ENCODE data around the gene MAPK10. TPM values are rescaled to one million over a fixed set of nuclear protein-coding genes. Genes with fewer than 3 reads are reported as not detected.
"Not testable (repeated sequence)": the region's sequence is repeated elsewhere in the genome, so short reads cannot be mapped to it uniquely, and the experiment has no call there.

The MAPK10 gene
- total and polyA plus RNA-seq, 4 donors: 3.3 to 109 (median 24.5) TPM

GRCh38 chr4:85966373-85966772 is 393.5 kb downstream of the MAPK10 start:
- peak in 1 of 3 donors; percentile 40 for DNase-seq
- H3K36me3 ChIP-seq (ENCODE audit: control insufficient read depth in 4 of 4, insufficient read depth in 4 of 4, low read length in 4 of 4): peaks cover 0 to 2% (median 0%) of the 10 kb centered on the region in 4 donors
- no peak overlapping the region for H3K27ac ChIP-seq (ENCODE audit: low read depth in 1 of 2, low read length in 1 of 2)
- H3K27me3 ChIP-seq (ENCODE audit: control insufficient read depth in 3 of 3, insufficient read depth in 3 of 3, low read length in 2 of 3): no peaks in the 10 kb centered on the region
- no peak overlapping the region for H3K4me3 ChIP-seq
- no peaks in the 10 kb centered on the region for H3K9me3 ChIP-seq (ENCODE audit: control insufficient read depth in 4 of 4, insufficient read depth in 3 of 4, low read length in 3 of 4)
- H3K4me1 ChIP-seq (ENCODE audit: control insufficient read depth in 5 of 5, insufficient read depth in 5 of 5, low read length in 5 of 5): peaks cover 0 to 11% (median 0%) of the 10 kb centered on the region in 5 donors
- 46 to 53% methylated on average over 2 of the region's 2 CpGs for WGBS, 2 donors
- no peak for TF ChIP-seq CTCF (IDR thresholded peaks at IDR 0.05; ENCODE audit: control extremely low read depth, extremely low read depth)
- H3K9ac ChIP-seq (ENCODE audit: insufficient read depth in 1 of 2, low read length in 2 of 2): no peak overlapping the region
- no peak for ATAC-seq (ENCODE audit: insufficient read depth, low FRiP score)

GRCh38 chr4:85965529-85965928 is 394.3 kb downstream of the MAPK10 start:
- peaks cover 0 to 2% (median 0%) of the 10 kb centered on the region in 4 donors for H3K36me3 ChIP-seq (ENCODE audit: control insufficient read depth in 4 of 4, insufficient read depth in 4 of 4, low read length in 4 of 4)
- TF ChIP-seq CTCF (IDR thresholded peaks at IDR 0.05; ENCODE audit: control extremely low read depth, extremely low read depth): no peak
- H3K4me1 ChIP-seq (ENCODE audit: control insufficient read depth in 5 of 5, insufficient read depth in 5 of 5, low read length in 5 of 5): peaks cover 0 to 11% (median 0%) of the 10 kb centered on the region in 5 donors
- H3K4me3 ChIP-seq: no peak overlapping the region
- H3K9ac ChIP-seq (ENCODE audit: insufficient read depth in 1 of 2, low read length in 2 of 2): no peak overlapping the region
- DNase-seq: no peak
- 73 to 92% methylated on average over 1 of the region's 1 CpG for WGBS, 2 donors
- no peaks in the 10 kb centered on the region for H3K27me3 ChIP-seq (ENCODE audit: control insufficient read depth in 3 of 3, insufficient read depth in 3 of 3, low read length in 2 of 3)
- H3K9me3 ChIP-seq (ENCODE audit: control insufficient read depth in 4 of 4, insufficient read depth in 3 of 4, low read length in 3 of 4): no peaks in the 10 kb centered on the region
- no peak for ATAC-seq (ENCODE audit: insufficient read depth, low FRiP score)
- no peak overlapping the region for H3K27ac ChIP-seq (ENCODE audit: low read depth in 1 of 2, low read length in 1 of 2)

- H3K9me3 ChIP-seq (ENCODE audit: control insufficient read depth in 4 of 4, insufficient read depth in 3 of 4, low read length in 3 of 4); ATAC-seq (ENCODE audit: insufficient read depth, low FRiP score); H3K9ac ChIP-seq (ENCODE audit: insufficient read depth in 1 of 2, low read length in 2 of 2); H3K36me3 ChIP-seq (ENCODE audit: control insufficient read depth in 4 of 4, insufficient read depth in 4 of 4, low read length in 4 of 4); H3K27me3 ChIP-seq (ENCODE audit: control insufficient read depth in 3 of 3, insufficient read depth in 3 of 3, low read length in 2 of 3); H3K4me3 ChIP-seq; H3K27ac ChIP-seq (ENCODE audit: low read depth in 1 of 2, low read length in 1 of 2); DNase-seq: not testable (repeated sequence)
- WGBS, 2 donors: 94 to 97% methylated on average over 4 of the region's 4 CpGs
- H3K4me1 ChIP-seq (ENCODE audit: control insufficient read depth in 5 of 5, insufficient read depth in 5 of 5, low read length in 5 of 5): peaks cover 0 to 11% (median 0%) of the 10 kb centered on the region in 5 donors
Measured at GRCh38 chr4:85965017-85965416, 394.8 kb downstream of the MAPK10 start.

- DNase-seq: peak in 1 of 3 donors; percentile 10
Measured at GRCh38 chr4:85964298-85964697, 395.6 kb downstream of the MAPK10 start.

More at GRCh38 chr4:85964298-85964697, 395.6 kb downstream of the MAPK10 start:
- Histone ChIP-seq H3K9me3 (ENCODE audit: control insufficient read depth in 4 of 4, insufficient read depth in 3 of 4, low read length in 3 of 4) (no peaks in the 10 kb centered on the region), H3K4me1 (ENCODE audit: control insufficient read depth in 5 of 5, insufficient read depth in 5 of 5, low read length in 5 of 5) (peaks cover 0 to 11% (median 0%) of the 10 kb centered on the region in 5 donors), H3K27ac (ENCODE audit: low read depth in 1 of 2, low read length in 1 of 2) (no peak overlapping the region), H3K9ac (ENCODE audit: insufficient read depth in 1 of 2, low read length in 2 of 2) (no peak overlapping the region), H3K4me3 (no peak overlapping the region), H3K36me3 (ENCODE audit: control insufficient read depth in 4 of 4, insufficient read depth in 4 of 4, low read length in 4 of 4) (peaks cover 0 to 2% (median 0%) of the 10 kb centered on the region in 4 donors), H3K27me3 (ENCODE audit: control insufficient read depth in 3 of 3, insufficient read depth in 3 of 3, low read length in 2 of 3) (no peaks in the 10 kb centered on the region)
- ATAC-seq (ENCODE audit: insufficient read depth, low FRiP score): no peak
- no peak for TF ChIP-seq CTCF (IDR thresholded peaks at IDR 0.05; ENCODE audit: control extremely low read depth, extremely low read depth)
